Measurements from ENCODE around the gene TRPC5OS.

Gene TRPC5OS

GRCh38 chrX:111875881-111876280 lies at the start of gene TRPC5OS:
TSS of gene TRPC5OS (plus strand) at chrX:111876181. CDS start at chrX:111901850, 25,669 bp downstream.
- peak; percentile 31 for FAIRE-seq

GRCh38 chrX:111829345-111829744 lies 46.6 kb upstream of the TRPC5OS start:
- FAIRE-seq: no peak

- no peak for FAIRE-seq
These were observed 45.4 kb upstream of the TRPC5OS start for GRCh38 chrX:111830571-111830970.

GRCh38 chrX:111831343-111831742 lies 44.6 kb upstream of the TRPC5OS start:
- FAIRE-seq: no peak

GRCh38 chrX:111837197-111837596 lies 38.8 kb upstream of the TRPC5OS start:
- FAIRE-seq: no peak

DNA sequence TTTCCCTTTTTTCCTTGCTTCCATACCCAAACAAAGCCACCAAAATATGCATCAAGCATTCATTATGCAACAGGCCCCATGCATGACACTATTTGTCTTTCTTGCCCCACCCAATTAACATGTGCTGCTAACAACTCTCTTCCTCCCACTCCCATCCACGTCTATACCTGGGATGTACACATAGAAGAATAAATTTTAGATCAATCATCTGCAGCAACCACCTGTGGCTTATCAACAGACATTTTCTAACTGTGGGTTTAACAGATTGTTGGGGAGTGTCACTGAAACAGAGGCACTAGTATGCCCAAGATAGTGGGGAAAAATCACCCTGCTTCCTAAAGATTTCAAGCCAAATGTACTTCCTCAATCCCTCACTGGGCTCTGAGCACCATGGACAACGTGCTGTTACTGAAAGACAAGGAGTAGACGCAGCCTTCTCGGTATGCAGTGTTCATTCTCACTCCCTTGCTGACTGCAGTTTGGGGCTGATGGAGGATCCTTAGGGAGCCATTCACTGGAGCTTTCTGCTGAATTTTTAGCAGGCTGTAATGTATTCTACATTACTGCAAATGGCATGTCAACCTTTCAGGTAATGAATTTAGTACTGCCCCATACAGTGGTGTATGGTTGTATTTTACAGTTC lies 28.4 kb upstream of the TRPC5OS start:
- FAIRE-seq: no peak

DNA sequence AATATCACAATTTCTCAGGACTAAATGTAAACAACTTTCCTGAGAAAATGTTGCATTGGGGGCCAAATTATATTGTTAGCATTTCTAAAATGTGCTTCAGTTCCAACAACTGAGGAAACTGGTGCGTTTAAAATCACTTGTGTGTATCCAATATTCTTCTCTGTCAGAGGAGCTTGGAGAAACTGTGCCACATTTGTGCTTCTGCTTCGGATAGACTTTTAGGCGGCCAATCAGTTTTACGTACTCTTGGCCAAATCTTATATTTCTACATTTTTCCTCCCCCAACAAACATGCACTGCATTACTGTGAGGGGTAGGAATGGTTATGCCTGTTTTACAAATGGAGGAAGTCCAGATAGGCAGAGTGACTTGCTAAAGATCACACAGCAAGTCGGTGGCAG lies 27.4 kb upstream of the TRPC5OS start:
- no peak for FAIRE-seq

DNA sequence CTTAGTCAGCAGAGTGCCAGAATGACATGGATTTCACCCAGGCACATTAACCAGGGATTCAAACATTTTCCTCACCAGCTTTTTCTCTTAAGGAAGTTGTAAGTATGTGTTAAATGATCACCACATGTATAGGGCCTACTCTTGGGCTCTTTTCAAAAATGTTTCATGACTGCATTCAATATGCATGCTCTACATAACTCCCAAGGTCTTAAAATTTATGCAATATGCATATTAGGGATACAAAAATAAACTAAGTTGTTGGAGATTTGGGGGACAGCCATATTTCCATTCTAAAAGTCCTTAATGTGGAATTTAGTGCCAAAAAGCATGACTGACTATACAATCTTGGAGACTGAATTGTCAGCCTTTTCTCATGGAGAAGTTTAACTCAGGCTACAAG lies 25.0 kb upstream of the TRPC5OS start:
- FAIRE-seq: no peak

GRCh38 chrX:111854556-111855490 lies 21.2 kb upstream of the TRPC5OS start:
- FAIRE-seq: no peak

DNA sequence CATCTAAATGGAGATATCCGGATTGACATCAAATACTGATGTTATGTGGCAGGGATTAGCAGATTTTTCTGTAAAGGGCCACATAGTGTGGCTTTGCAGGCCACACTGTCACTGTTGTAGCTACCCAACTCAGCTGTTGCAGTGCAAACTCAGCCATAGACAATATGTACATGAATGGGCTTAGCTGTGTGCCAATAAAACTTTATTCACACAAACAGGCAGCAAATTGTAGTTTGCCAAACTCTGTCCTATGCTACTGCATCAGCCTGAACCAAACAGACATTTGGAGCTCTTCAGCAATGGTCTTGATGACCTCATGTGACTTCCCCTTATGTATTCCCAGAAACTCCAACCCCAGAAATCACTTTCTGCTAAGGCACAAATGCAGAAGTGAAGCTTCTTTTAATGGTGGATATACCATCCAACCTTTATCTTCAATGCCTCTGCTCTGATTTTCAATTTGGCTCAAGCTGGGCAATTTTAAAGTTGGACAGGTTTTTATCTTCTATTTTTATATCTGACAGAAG lies 18.4 kb upstream of the TRPC5OS start:
- FAIRE-seq: no peak

- FAIRE-seq: no peak
These were observed 14.4 kb upstream of the TRPC5OS start for GRCh38 chrX:111861605-111862004.

DNA sequence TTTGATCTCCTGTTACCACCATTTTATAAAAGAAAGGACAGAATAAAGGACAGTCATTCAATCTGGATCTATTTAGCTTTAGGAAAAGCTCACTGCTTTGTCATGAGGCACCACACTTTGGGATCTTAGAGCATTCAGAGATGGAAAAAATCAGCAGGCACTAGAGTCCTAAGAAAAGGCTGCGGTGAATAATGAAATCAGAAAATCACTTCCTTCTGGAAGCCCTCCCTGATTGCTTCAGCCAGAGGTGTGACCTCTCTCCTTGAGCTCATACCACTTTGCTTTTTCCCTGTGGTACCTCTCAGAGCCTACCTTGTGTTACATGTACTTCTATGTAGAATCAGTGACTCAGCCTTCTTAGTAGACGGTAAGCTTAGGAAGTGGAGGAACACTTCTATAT lies 8.7 kb upstream of the TRPC5OS start:
- FAIRE-seq: no peak

DNA sequence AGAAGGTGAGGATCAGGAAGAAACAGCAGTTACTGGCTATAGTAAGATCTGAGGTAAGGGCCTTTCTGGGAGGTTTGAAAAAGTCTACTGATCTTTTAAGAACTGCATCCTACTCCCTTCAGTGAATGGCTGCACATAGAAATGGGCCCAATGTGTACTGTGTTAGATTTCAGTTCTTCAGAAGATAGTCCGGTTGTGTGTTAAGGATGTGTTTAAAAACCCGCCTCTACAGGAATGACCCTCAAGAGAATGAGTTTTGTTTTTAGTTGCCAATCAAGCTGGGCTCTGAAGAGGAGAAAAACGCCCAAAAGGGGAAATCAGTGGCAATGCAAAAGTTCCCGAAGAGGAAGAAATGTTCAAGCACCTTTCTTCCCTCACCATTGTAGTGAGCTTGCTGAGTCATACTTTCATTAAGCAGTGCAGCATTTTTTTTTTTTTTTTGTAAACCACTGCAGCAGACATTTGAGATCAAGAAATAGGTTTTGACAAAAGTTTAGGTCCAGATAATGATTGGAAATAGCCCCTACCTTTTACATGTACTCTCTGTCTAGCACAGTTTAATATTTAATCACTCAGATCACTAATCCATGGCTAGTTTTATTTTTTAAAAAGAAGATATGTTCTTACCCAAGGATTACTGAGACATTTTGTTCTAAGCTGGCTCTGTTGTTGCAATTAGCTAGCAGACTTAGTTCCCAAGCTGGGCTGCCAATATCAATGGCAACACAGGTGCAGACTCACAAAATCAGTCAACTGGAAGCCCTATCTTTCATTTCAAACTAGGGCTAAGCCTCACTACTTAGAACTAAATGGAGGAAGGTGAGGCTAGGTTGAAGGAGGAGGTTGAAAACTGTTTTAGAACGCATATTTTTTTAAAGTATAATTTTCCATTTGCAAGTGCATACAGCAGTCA lies 7.0 kb upstream of the TRPC5OS start:
- no peak for FAIRE-seq

DNA sequence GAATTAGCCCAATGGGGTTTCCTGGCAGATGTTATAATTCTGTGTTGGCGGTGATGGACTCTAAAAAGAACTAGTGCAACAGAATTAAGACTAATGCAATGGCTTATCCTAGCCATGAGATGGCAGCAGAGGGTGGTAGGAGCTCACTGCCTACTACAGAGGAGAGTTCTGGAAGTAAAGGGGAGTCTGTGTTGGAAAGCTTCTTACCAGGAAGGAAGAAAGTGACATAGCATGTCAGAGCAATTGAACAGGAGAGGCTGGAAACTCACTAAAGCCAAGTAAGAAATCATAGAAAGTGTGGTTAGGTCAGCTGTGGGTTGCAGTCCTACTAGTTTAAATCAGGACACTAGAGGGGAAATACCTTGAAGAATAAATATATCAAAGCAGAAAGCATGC lies 6.3 kb upstream of the TRPC5OS start:
- FAIRE-seq: no peak

- FAIRE-seq: no peak
These were observed 1.7 kb upstream of the TRPC5OS start for GRCh38 chrX:111874241-111874640.

- FAIRE-seq: no peak
These were observed 665 bp downstream of the TRPC5OS start for GRCh38 chrX:111876646-111877045.

DNA sequence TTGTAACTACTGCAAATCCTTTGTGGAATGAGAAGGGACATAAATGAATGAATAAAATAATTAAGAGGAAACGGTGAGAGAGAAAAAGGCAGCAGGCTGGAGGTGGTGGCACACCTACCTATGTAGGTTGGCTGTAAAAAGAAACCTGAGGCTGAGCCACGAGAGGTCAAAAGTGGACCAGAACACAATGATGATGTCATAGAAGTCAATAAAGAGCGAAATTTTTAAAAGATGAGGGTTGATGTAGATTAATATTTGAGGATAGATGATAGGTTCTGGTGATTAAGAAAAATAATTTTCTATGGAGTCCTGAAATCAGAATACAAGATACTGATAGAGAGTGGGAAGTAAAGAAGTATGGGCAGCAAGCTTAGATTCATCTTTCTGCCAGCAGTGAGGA lies 1.7 kb downstream of the TRPC5OS start:
- FAIRE-seq: no peak

DNA sequence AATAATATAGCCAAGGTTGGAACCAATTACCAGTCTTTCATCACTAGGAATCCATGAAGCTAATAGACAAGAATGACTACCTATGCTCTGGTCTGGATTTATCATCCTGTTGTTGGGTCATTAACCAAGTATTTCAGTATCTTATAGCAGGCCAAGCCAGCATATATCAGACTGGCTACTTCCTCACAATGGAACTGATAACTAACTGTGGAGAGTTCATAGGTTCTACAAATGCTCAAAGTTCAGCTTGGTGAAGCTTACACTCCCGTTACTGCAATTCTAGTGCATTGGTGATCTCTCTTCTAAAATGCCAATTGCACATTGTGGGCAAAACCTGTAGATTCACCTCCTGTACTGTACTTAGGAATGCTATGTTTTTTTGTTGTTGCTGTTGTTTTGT lies 4.8 kb downstream of the TRPC5OS start:
- no peak for FAIRE-seq

DNA sequence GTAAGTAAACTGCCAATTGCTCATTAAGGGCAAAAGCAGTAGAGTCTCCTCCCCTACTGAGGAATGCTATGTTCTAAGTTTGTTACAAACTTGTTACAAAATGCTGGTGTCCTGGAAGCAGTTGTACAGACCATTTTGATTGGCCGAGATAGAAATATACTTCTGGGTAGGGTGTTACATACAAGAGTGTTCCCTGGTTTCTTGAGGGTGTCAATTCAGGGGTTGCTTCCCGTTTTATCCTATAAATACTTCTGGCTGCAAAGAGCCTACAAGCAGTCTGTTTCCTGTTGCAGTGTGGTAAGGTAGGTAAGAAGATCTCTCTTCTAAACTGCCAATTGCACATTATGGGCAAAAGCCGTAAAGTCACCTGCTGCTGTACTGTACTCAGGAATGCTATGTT lies 5.7 kb downstream of the TRPC5OS start:
- FAIRE-seq: no peak

DNA sequence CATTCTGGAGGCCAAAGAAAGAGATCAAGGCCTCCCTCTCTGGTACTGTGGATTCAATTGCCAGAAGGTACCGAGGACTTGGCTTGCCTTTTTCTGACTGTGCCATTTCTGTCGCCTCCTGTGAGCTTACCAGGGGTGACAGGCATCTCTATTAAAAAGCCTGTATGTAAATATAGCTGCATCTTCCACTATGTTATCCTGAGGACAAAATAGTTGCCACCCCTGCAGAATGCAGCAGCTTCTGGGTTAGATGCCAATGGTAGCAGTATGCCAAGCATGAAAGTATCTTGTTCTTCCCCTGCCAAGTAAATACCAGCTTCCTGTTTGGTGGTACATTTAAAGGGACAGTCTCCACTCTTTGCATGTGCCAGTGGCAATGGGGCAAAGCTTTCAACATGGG lies 10.7 kb downstream of the TRPC5OS start:
- FAIRE-seq: no peak

- no peak for FAIRE-seq
These were observed 12.6 kb downstream of the TRPC5OS start for GRCh38 chrX:111888600-111888999.

DNA sequence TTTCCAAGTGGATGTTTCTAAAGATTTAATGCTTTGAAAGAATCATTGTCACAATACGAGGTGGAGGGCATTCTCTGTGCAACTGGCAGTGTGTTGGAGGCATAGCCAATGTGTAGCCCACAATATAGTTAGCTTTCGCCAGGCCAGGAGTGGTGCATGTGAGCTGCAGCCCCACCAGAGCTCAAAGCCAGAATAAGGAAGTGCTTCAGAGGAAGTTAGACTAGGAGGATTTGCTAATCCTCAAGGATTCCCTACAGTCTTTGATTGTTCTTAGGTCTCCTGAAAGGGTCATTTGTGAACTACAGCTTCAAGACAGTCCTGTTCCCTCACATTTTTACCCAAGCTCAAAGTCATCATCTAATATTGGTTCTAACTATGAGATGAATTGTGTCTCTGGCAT lies 16.4 kb downstream of the TRPC5OS start:
- no peak for FAIRE-seq

- FAIRE-seq: no peak
These were observed 20.2 kb downstream of the TRPC5OS start for GRCh38 chrX:111896148-111896547.
